Keratinocyte (primary cell): Measurements from ENCODE around the gene ZNRD2. TPM values are rescaled to one million over a fixed set of nuclear protein-coding genes. Genes with fewer than 3 reads are reported as not detected.

Experiments
- DNase-seq: peaks from one replicate; pipeline ENCODE4 v3.0.0-alpha.2; 2011; ENCODE audit warnings: low read depth, missing footprints, low spot score
- FAIRE-seq: peaks from 2 replicates; lab custom pipeline; 2011; peaks lifted over from hg19 to GRCh38; lab: Jason Lieb, UNC
- H2AFZ ChIP-seq: 2 replicates; pipeline ENCODE4 v1.6.0; 2012; ENCODE audit warnings: low read length, control low read depth, inconsistent platforms; ENCODE audit not compliant: control insufficient read depth
- H3K27ac ChIP-seq: 2 replicates; pipeline ENCODE4 v1.5.1; 2011; ENCODE audit warnings: low read length; ENCODE audit not compliant: control insufficient read depth, insufficient read depth
- H3K27me3 ChIP-seq: 3 replicates; pipeline ENCODE4 v1.6.0; 2011; ENCODE audit warnings: low read length; ENCODE audit not compliant: control insufficient read depth, insufficient read depth; ENCODE audit errors: extremely low read depth
- H3K36me3 ChIP-seq, 2 experiments: 2 replicates in 1 of 2; 3 replicates in 1 of 2; pipeline ENCODE4 v1.5.1; 2011; ENCODE audit warnings: low read length in 2 of 2, mild to moderate bottlenecking in 1 of 2; ENCODE audit not compliant: control insufficient read depth in 2 of 2, insufficient read depth in 2 of 2; ENCODE audit errors: extremely low read depth in 1 of 2
- H3K4me1 ChIP-seq: 3 replicates; pipeline ENCODE4 v1.5.1; 2011; ENCODE audit warnings: low read length; ENCODE audit not compliant: control insufficient read depth, insufficient read depth; ENCODE audit errors: extremely low read depth
- H3K4me2 ChIP-seq: 3 replicates; pipeline ENCODE4 v1.6.0; 2011; ENCODE audit warnings: low read depth, low read length; ENCODE audit not compliant: control insufficient read depth, insufficient read depth; ENCODE audit errors: extremely low read depth
- H3K4me3 ChIP-seq, 3 experiments: fragments of 200-600 bp in 1 of 3; sonication (generic) in 1 of 3; 2 replicates in 2 of 3; 3 replicates in 1 of 3; pipeline ENCODE4 v1.5.1; 2011 to 2016; ENCODE audit warnings: low read length in 3 of 3, mild to moderate bottlenecking in 3 of 3, control low read depth in 2 of 3, inconsistent platforms in 1 of 3, low read depth in 1 of 3, mixed read lengths in 1 of 3, mixed run types in 1 of 3, moderate library complexity in 1 of 3; ENCODE audit not compliant: control insufficient read depth in 2 of 3, insufficient read depth in 2 of 3; ENCODE audit errors: extremely low read depth in 1 of 3
- H3K79me2 ChIP-seq: 2 replicates; pipeline ENCODE4 v1.6.0; 2012; ENCODE audit warnings: low read length; ENCODE audit not compliant: control insufficient read depth, insufficient read depth
- H3K9ac ChIP-seq: 3 replicates; pipeline ENCODE4 v1.6.0; 2011; ENCODE audit warnings: low read length; ENCODE audit not compliant: control insufficient read depth, insufficient read depth; ENCODE audit errors: extremely low read depth
- H3K9me1 ChIP-seq: 3 replicates; pipeline ENCODE4 v1.6.0; 2011; ENCODE audit warnings: low read length; ENCODE audit not compliant: control insufficient read depth, insufficient read depth; ENCODE audit errors: extremely low read depth
- H3K9me3 ChIP-seq: 2 replicates; pipeline ENCODE4 v1.5.1; 2012; ENCODE audit warnings: low read depth, low read length; ENCODE audit not compliant: control insufficient read depth
- H4K20me1 ChIP-seq: 3 replicates; pipeline ENCODE4 v1.6.0; 2011; ENCODE audit warnings: low read length; ENCODE audit not compliant: control insufficient read depth, insufficient read depth; ENCODE audit errors: extremely low read depth
- EZH2 ChIP-seq: IDR thresholded peaks from one replicate; pipeline ENCODE4 v1.6.1; 2012; ENCODE audit warnings: inconsistent platforms, mild to moderate bottlenecking, low read length, moderate library complexity
- dilution Hi-C: fragments of 300-500 bp; cut with MboI; formaldehyde crosslinking; loops from one replicate; pipeline ENCODE4 v1.7.0; 2020; ENCODE audit warnings: low sequenced_read_pairs; ENCODE audit not compliant: extremely low pct_ligation_motif_present
- polyA plus RNA-seq, 5 experiments: library from polyadenylated mRNA; depleted of rRNA in 3 of 5; stranded (reverse) in 3 of 5; stranded (forward) in 1 of 5; unstranded in 1 of 5; fragments of >200 nt; gene quantifications; 1 replicate in 1 of 5; 2 replicates in 3 of 5; 3 replicates in 1 of 5; pipeline versions ENCODE4 v1.2.1 to v1.2.3, GENCODE V29; 2011 to 2012; ENCODE audit warnings: missing spikeins in 2 of 5, low read depth in 1 of 5, low replicate concordance in 1 of 5
- TF ChIP-seq, protein P1 (sequence below), 3 experiments: IDR thresholded peaks in 1 of 3; conservative IDR thresholded peaks in 1 of 3; optimal IDR thresholded peaks in 1 of 3; 2 replicates in 2 of 3; 3 replicates in 1 of 3; pipeline versions ENCODE3 to v1.5.1; 2011; ENCODE audit warnings: low read length in 3 of 3, mild to moderate bottlenecking in 3 of 3, moderate library complexity in 2 of 3, control low read depth in 1 of 3, inconsistent platforms in 1 of 3; ENCODE audit not compliant: insufficient read depth in 2 of 3; ENCODE audit errors: extremely low read depth in 1 of 3

Gene ZNRD2
- polyA plus RNA-seq, 1 donor (not counting 4 experiments of a cell fraction or from before 2014, with no cell fraction given): 33.6 TPM

DNA sequence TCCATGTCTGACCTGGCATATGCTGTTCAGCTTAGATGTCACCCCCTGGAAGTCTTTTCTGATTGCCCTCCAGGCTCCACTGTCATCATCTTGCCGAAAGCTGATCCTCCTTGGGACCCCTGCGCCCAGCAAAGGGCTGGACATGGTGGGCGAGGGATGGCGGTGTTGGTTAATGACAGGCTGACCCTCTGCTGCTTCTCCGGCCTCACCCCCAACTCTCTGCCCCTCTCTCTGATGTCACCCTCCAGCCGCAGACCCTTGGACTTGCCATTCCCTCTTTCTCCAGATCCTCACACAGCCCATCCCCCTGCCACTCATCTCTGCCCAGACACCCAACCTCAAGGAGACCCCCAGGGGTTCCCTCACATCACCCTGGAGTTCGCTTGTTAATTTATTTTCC lies 7.9 kb downstream of the ZNRD2 start:
- peaks cover 8 to 10% of the 10 kb centered on the region in 2 experiments for H3K36me3 ChIP-seq
- peaks cover 38% of the 10 kb centered on the region for H3K4me1 ChIP-seq
- no peak for FAIRE-seq
- H2AFZ ChIP-seq: no peak overlapping the region
- no peak overlapping the region for H3K4me3 ChIP-seq
- H3K4me2 ChIP-seq: no peak overlapping the region
- H3K9me1 ChIP-seq: no peaks in the 10 kb centered on the region
- H4K20me1 ChIP-seq: peaks cover 5% of the 10 kb centered on the region
- dilution Hi-C loops: no loop called here
- no peaks in the 10 kb centered on the region for H3K27me3 ChIP-seq
- peak overlapping the region; percentile 56 for H3K9ac ChIP-seq
- no peaks in the 10 kb centered on the region for H3K9me3 ChIP-seq
- H3K27ac ChIP-seq: peak overlapping the region; percentile 70
- no peak for DNase-seq
- H3K79me2 ChIP-seq: peaks cover 2% of the 10 kb centered on the region
- TF ChIP-seq EZH2: no peak
- TF ChIP-seq, protein P1, sequence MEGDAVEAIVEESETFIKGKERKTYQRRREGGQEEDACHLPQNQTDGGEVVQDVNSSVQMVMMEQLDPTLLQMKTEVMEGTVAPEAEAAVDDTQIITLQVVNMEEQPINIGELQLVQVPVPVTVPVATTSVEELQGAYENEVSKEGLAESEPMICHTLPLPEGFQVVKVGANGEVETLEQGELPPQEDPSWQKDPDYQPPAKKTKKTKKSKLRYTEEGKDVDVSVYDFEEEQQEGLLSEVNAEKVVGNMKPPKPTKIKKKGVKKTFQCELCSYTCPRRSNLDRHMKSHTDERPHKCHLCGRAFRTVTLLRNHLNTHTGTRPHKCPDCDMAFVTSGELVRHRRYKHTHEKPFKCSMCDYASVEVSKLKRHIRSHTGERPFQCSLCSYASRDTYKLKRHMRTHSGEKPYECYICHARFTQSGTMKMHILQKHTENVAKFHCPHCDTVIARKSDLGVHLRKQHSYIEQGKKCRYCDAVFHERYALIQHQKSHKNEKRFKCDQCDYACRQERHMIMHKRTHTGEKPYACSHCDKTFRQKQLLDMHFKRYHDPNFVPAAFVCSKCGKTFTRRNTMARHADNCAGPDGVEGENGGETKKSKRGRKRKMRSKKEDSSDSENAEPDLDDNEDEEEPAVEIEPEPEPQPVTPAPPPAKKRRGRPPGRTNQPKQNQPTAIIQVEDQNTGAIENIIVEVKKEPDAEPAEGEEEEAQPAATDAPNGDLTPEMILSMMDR (optimal IDR thresholded peaks at IDR 0.05 in 1 of 3, IDR thresholded peaks at IDR 0.05 in 1 of 3, conservative IDR thresholded peaks at IDR 0.05 in 1 of 3; ENCODE audit: extremely low read depth in 1 of 3, insufficient read depth in 2 of 3, low read length in 3 of 3): no peak

DNA sequence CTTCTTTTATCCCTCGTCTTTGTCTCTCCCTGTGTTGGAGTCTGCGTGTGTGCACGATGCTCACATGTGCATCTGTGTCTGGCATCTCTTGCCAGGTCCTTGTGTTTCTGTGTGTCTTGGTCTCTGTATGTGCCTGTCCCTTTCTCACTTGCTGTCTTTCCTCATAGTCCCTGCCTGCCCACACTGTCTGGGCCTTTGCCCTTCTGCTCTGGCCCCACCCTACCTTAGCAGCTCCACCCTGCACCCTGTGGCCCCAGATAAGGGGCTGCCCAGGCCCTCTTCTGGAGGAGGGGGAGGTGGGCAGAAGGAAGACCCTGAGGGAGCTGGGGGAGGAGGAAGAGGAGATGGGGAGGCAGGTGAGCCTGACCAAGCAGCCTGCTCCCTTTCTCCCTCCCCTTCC lies 8.4 kb downstream of the ZNRD2 start:
- FAIRE-seq: no peak
- dilution Hi-C loops: no loop called here

More for the DNA sequence above, 8.4 kb downstream of the ZNRD2 start:
- H3K79me2 ChIP-seq: peaks cover 2% of the 10 kb centered on the region
- H3K9ac ChIP-seq: no peak overlapping the region
- no peak for TF ChIP-seq EZH2
- TF ChIP-seq, protein P1 (optimal IDR thresholded peaks at IDR 0.05 in 1 of 3, IDR thresholded peaks at IDR 0.05 in 1 of 3, conservative IDR thresholded peaks at IDR 0.05 in 1 of 3; ENCODE audit: extremely low read depth in 1 of 3, insufficient read depth in 2 of 3, low read length in 3 of 3): no peak
- peaks cover 4% of the 10 kb centered on the region for H4K20me1 ChIP-seq
- no peaks in the 10 kb centered on the region for H3K9me3 ChIP-seq
- no peak overlapping the region for H3K27ac ChIP-seq
- H3K4me3 ChIP-seq: no peak overlapping the region
- peaks cover 33% of the 10 kb centered on the region for H3K4me1 ChIP-seq
- no peaks in the 10 kb centered on the region for H3K27me3 ChIP-seq
- H3K36me3 ChIP-seq: peaks cover 8 to 11% of the 10 kb centered on the region in 2 experiments
- H3K9me1 ChIP-seq: no peaks in the 10 kb centered on the region
- DNase-seq: no peak
- no peak overlapping the region for H2AFZ ChIP-seq
- no peak overlapping the region for H3K4me2 ChIP-seq
